Right lung (tissue), 10 donors: ENCODE data around the gene TRIM4. TPM values are rescaled to one million over a fixed set of nuclear protein-coding genes. Genes with fewer than 3 reads are reported as not detected.
A peak's percentile ranks its signal among the peaks of the same experiment; 100 is the strongest.
"Not testable (repeated sequence)": the region's sequence is repeated elsewhere in the genome, so short reads cannot be mapped to it uniquely, and the experiment has no call there.

Source experiments
- DNase-seq, 2 donors: peaks; one replicate each; pipeline ENCODE4 v3.0.0-alpha.2; 2013
- long read RNA-seq, 8 donors: transcript quantifications; one replicate each; lab custom pipeline, GENCODE V29; 2026
- polyA plus RNA-seq, 5 donors: library from polyadenylated mRNA; unstranded; fragments of 120-200 nt; gene quantifications; one replicate each; pipeline versions ENCODE4 v1.2.1 to v1.2.3, GENCODE V29; 2013; ENCODE audit warnings: inconsistent platforms in 1 of 5, low replicate concordance in 1 of 5; ENCODE audit not compliant: insufficient read length in 5 of 5, insufficient read depth in 1 of 5

The TRIM4 gene
- 10 to 100 TPM; 35.0 to 45.0 (median 38.6) TPM for polyA plus RNA-seq
- long read RNA-seq, donor 1, transcript TRIM4-201 (6 exons, 3,374 nt) = major isoform, 5 of 7 reads
- long read RNA-seq, donor 1, partial matches to known transcripts = 0 of 7 reads
- long read RNA-seq, donor 1, other reads (novel, unspliced or antisense) = 0 of 7 reads
- long read RNA-seq, donor 2, partial matches to known transcripts = 0 of 4 reads
- long read RNA-seq, donor 2, other reads (novel, unspliced or antisense) = 0 of 4 reads
- long read RNA-seq, donor 3, transcript TRIM4-201 (6 exons, 3,374 nt) = major isoform, 17 of 19 reads
- long read RNA-seq, donor 3, partial matches to known transcripts = 0 of 19 reads
- long read RNA-seq, donor 3, other reads (novel, unspliced or antisense) = 0 of 19 reads
- long read RNA-seq, donor 4, partial matches to known transcripts = 0 of 4 reads
- long read RNA-seq, donor 4, other reads (novel, unspliced or antisense) = 0 of 4 reads
- long read RNA-seq, donor 5, partial matches to known transcripts = 0 of 4 reads
- long read RNA-seq, donor 5, other reads (novel, unspliced or antisense) = 0 of 4 reads
- long read RNA-seq, donor 6, transcript TRIM4-201 (6 exons, 3,374 nt) = major isoform, 10 of 11 reads
- long read RNA-seq, donor 6, partial matches to known transcripts = 0 of 11 reads
- long read RNA-seq, donor 6, other reads (novel, unspliced or antisense) = 0 of 11 reads
- long read RNA-seq, donor 7, partial matches to known transcripts = 0 of 8 reads
- long read RNA-seq, donor 7, other reads (novel, unspliced or antisense) = 0 of 8 reads
- long read RNA-seq, donor 8, transcript TRIM4-201 (6 exons, 3,374 nt) = major isoform, 5 of 5 reads
- long read RNA-seq, donor 8, partial matches to known transcripts = 0 of 5 reads
- long read RNA-seq, donor 8, other reads (novel, unspliced or antisense) = 0 of 5 reads

- peak; percentile 84 for DNase-seq
Observed at GRCh38 chr7:99918959-99919813, at the start of gene TRIM4. TSS of gene TRIM4 (minus strand) at chr7:99919530. CDS start at chr7:99919401, 129 bp downstream.

- no peak for DNase-seq
Observed at GRCh38 chr7:99958564-99959227, 39.4 kb upstream of the TRIM4 start.

- no peak for DNase-seq
Observed at GRCh38 chr7:99955247-99955646, 35.9 kb upstream of the TRIM4 start.

- DNase-seq = not testable (repeated sequence)
Observed at GRCh38 chr7:99954643-99955042, 35.3 kb upstream of the TRIM4 start.

GRCh38 chr7:99953649-99954048 is 34.3 kb upstream of the TRIM4 start:
- no peak for DNase-seq

GRCh38 chr7:99952649-99953048 is 33.3 kb upstream of the TRIM4 start:
- not testable (repeated sequence) for DNase-seq

- DNase-seq = not testable (repeated sequence)
Observed at GRCh38 chr7:99950819-99951218, 31.5 kb upstream of the TRIM4 start.

GRCh38 chr7:99949645-99950228 is 30.4 kb upstream of the TRIM4 start:
- no peak for DNase-seq

- DNase-seq = no peak
Observed at GRCh38 chr7:99947608-99948007, 28.3 kb upstream of the TRIM4 start.

GRCh38 chr7:99944497-99945070 is 25.3 kb upstream of the TRIM4 start:
- no peak for DNase-seq

- DNase-seq = no peak
Observed at GRCh38 chr7:99943641-99944496, 24.5 kb upstream of the TRIM4 start.

GRCh38 chr7:99938296-99938695 is 19.0 kb upstream of the TRIM4 start:
- DNase-seq = no peak

GRCh38 chr7:99935009-99935408 is 15.7 kb upstream of the TRIM4 start:
- DNase-seq = not testable (repeated sequence)

GRCh38 chr7:99930376-99930775 is 11.0 kb upstream of the TRIM4 start:
- DNase-seq = no peak

GRCh38 chr7:99929730-99930053 is 10.4 kb upstream of the TRIM4 start:
- no peak for DNase-seq

- peak in 1 of 2 donors; percentile 36 for DNase-seq
Observed at GRCh38 chr7:99928994-99929729, 9.8 kb upstream of the TRIM4 start, which contains the start of gene GJC3. TSS of gene GJC3 (minus strand) at chr7:99929620. CDS start at chr7:99929620, 0 bp downstream.

GRCh38 chr7:99928188-99928587 is 8.9 kb upstream of the TRIM4 start:
- no peak for DNase-seq

GRCh38 chr7:99927536-99927935 is 8.2 kb upstream of the TRIM4 start:
- no peak for DNase-seq
